Omental fat pad (tissue), 4 donors: ENCODE results near the gene DMRT3. TPM values are rescaled to one million over a fixed set of nuclear protein-coding genes. Genes with fewer than 3 reads are reported as not detected.

ENCODE experiments used
- ATAC-seq: fragments of 150-250 bp; one replicate; pipeline ENCODE4 v1.9.1; 2016; ENCODE audit warnings: mild to moderate bottlenecking, moderate library complexity; ENCODE audit not compliant: low FRiP score
- DNase-seq: peaks from one replicate; pipeline ENCODE4 v3.0.0-alpha.2; 2019; ENCODE audit warnings: low spot score
- total RNA-seq, 4 donors: library from RNA; depleted of rRNA; stranded (reverse); fragments of >200 nt; gene quantifications; one replicate each; pipeline ENCODE4 v1.1.0, GENCODE V29; 2016
- TF ChIP-seq, protein P1 (sequence below), 3 donors: fragments of 450-650 bp; IDR thresholded peaks; one replicate each; pipeline ENCODE4 v1.5.1; 2016 to 2017; ENCODE audit warnings: antibody characterized with exemption in 3 of 3, mild to moderate bottlenecking in 3 of 3, moderate library complexity in 2 of 3

The DMRT3 gene
- total RNA-seq, 4 donors from 2014 or later, result 0.47 TPM; not detected in 3

- TF ChIP-seq, protein P1, sequence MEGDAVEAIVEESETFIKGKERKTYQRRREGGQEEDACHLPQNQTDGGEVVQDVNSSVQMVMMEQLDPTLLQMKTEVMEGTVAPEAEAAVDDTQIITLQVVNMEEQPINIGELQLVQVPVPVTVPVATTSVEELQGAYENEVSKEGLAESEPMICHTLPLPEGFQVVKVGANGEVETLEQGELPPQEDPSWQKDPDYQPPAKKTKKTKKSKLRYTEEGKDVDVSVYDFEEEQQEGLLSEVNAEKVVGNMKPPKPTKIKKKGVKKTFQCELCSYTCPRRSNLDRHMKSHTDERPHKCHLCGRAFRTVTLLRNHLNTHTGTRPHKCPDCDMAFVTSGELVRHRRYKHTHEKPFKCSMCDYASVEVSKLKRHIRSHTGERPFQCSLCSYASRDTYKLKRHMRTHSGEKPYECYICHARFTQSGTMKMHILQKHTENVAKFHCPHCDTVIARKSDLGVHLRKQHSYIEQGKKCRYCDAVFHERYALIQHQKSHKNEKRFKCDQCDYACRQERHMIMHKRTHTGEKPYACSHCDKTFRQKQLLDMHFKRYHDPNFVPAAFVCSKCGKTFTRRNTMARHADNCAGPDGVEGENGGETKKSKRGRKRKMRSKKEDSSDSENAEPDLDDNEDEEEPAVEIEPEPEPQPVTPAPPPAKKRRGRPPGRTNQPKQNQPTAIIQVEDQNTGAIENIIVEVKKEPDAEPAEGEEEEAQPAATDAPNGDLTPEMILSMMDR (IDR thresholded peaks at IDR 0.05), result no peak
- ATAC-seq (no peak), DNase-seq (no peak)
These were observed 16.5 kb upstream of the DMRT3 start for GRCh38 chr9:959914-960313.

GRCh38 chr9:962023-962422 lies 14.4 kb upstream of the DMRT3 start:
- no peak for DNase-seq
- TF ChIP-seq, protein P1 (IDR thresholded peaks at IDR 0.05), result no peak
- ATAC-seq, result no peak

DNA sequence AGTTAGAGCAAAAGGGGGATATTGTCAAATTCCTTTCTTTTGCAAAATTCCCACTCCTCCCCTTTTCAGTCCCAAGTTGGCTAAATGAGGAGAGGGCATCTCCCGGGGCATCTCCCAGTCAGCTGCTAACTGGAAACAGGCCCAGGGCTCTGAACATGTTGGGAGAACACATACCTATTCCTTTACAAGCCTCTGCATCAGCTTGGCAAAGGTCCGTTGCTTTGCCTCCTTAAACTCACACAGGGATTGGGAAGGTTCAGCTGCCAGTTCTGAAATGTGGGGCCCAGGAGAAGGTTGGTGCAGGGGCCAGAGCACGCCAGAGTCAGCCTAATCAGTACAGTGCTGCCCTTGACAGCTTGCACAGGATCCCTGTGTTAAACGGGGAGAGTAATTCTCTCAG lies 11.0 kb upstream of the DMRT3 start:
- ATAC-seq (no peak), DNase-seq (no peak)
- TF ChIP-seq, protein P1 (IDR thresholded peaks at IDR 0.05), result no peak

- DNase-seq, result no peak
- TF ChIP-seq, protein P1 (IDR thresholded peaks at IDR 0.05), result no peak
- no peak for ATAC-seq
These were observed 9.6 kb upstream of the DMRT3 start for GRCh38 chr9:966870-967269.

DNA sequence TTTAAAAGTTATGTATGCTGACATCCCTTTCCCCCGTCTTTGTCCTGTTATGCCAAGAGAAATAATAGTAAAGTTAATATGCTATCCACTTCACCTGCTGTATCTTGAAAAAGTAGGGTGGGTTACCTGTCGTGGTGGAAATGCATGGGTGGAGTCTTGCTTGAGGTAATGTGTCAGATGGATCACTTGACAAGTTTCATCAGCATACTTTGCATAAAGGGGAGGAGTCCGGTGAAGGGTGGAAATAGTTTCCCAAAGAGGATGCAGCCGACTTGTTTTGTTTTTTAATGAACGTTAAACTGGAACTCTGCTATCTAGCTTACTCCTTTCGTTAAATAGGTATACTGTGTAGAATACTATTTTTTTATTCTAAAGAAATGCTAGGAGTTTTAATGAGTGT lies 9.0 kb upstream of the DMRT3 start:
- DNase-seq, result no peak
- no peak for ATAC-seq
- TF ChIP-seq, protein P1 (IDR thresholded peaks at IDR 0.05), result no peak

DNA sequence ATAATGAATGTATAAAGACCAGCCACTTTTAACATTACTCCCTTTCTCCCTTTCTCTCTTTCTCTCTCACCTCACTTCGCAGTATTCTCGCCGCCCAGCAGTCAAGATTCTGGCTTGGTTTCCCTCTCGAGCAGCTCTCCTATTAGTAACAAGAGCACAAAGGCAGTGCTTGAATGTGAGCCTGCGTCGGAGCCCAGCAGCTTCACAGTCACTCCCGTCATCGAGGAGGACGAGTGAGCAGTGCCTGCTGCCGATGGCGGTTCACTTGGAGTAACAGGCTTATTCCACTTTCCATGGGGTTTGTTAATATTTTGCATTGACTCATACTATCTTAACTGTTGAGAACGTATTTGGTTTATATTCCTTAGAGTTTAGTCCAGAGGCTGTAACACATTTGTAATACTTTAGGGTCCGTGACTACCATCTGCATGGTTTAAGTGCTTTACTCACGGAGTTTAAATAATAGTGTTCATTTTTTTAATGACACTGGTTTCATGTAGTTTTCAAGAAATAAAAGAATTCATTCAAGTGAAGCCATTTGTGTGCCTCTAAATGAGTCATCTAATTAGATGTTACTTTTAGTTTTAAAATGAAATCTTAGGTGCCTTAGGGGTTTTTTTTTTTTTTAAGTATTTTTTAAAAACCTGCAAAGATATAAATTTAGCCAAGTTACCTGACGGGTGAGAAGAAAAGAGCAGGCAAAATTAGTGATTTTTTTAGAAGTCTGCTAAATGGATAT lies 8.4 kb upstream of the DMRT3 start:
- DNase-seq (no peak), ATAC-seq (no peak)
- TF ChIP-seq, protein P1 (IDR thresholded peaks at IDR 0.05), result no peak
